ENCODE data around the gene PHIP.

PHIP gene

GRCh38 chr6:78916411-78916810 lies 161.6 kb downstream of the PHIP start:
- Histone ChIP-seq H2AFZ (ENCODE audit: low read length) (no peak overlapping the region), H3K79me2 (ENCODE audit: insufficient read depth, low read length) (no peaks in the 10 kb centered on the region), H3K4me1 (ENCODE audit: insufficient read depth, low read length, severe bottlenecking) (no peaks in the 10 kb centered on the region), H3K36me3 (ENCODE audit: insufficient read depth, low read length) (no peaks in the 10 kb centered on the region), H3K27ac (ENCODE audit: low read depth, low read length, poor library complexity, severe bottlenecking) (no peak overlapping the region), H3K9ac (ENCODE audit: low read length) (no peak overlapping the region), H3F3A (ENCODE audit: insufficient read depth, low read length) (no peaks in the 10 kb centered on the region), H3K9me2 (ENCODE audit: low read depth, low read length) (no peaks in the 10 kb centered on the region), H3K4me3 (ENCODE audit: low read depth, low read length, poor library complexity, severe bottlenecking) (no peak overlapping the region), H3K9me3 (ENCODE audit: low read length) (0 out of 2 replicates have a peak, but pooled peaks cover 2% of the 10 kb centered on the region), H3K4me2 (ENCODE audit: low read length) (no peak overlapping the region), H3K27me3 (ENCODE audit: insufficient read depth, low read length) (no peaks in the 10 kb centered on the region), H4K20me1 (ENCODE audit: insufficient read depth, low read length) (no peaks in the 10 kb centered on the region)
- TF ChIP-seq EZH2 (IDR thresholded peaks at IDR 0.05; ENCODE audit: borderline replicate concordance, low read length) (no peak), CTCF (IDR thresholded peaks at IDR 0.05; ENCODE audit: low read length) (no peak)

- Histone ChIP-seq H3K79me2 (ENCODE audit: insufficient read depth, low read length) (no peaks in the 10 kb centered on the region), H3F3A (ENCODE audit: insufficient read depth, low read length) (no peaks in the 10 kb centered on the region), H4K20me1 (ENCODE audit: insufficient read depth, low read length) (no peaks in the 10 kb centered on the region), H3K27me3 (ENCODE audit: insufficient read depth, low read length) (no peaks in the 10 kb centered on the region), H3K4me1 (ENCODE audit: insufficient read depth, low read length, severe bottlenecking) (peaks cover 6% of the 10 kb centered on the region), H2AFZ (ENCODE audit: low read length) (no peak overlapping the region), H3K9me3 (ENCODE audit: low read length) (no peaks in the 10 kb centered on the region), H3K36me3 (ENCODE audit: insufficient read depth, low read length) (no peaks in the 10 kb centered on the region), H3K9me2 (ENCODE audit: low read depth, low read length) (no peaks in the 10 kb centered on the region), H3K9ac (ENCODE audit: low read length) (no peak overlapping the region), H3K4me2 (ENCODE audit: low read length) (no peak overlapping the region), H3K4me3 (ENCODE audit: low read depth, low read length, poor library complexity, severe bottlenecking) (no peak overlapping the region), H3K27ac (ENCODE audit: low read depth, low read length, poor library complexity, severe bottlenecking) (no peak overlapping the region)
- TF ChIP-seq EZH2 (IDR thresholded peaks at IDR 0.05; ENCODE audit: borderline replicate concordance, low read length) (no peak), CTCF (IDR thresholded peaks at IDR 0.05; ENCODE audit: low read length) (no peak)
Observed at GRCh38 chr6:78911218-78911940, 166.7 kb downstream of the PHIP start.

- no peaks in the 10 kb centered on the region for H3K9me3 ChIP-seq (ENCODE audit: low read length)
- no peaks in the 10 kb centered on the region for H3F3A ChIP-seq (ENCODE audit: insufficient read depth, low read length)
- no peak overlapping the region for H3K27ac ChIP-seq (ENCODE audit: low read depth, low read length, poor library complexity, severe bottlenecking)
- no peaks in the 10 kb centered on the region for H3K27me3 ChIP-seq (ENCODE audit: insufficient read depth, low read length)
- no peaks in the 10 kb centered on the region for H3K36me3 ChIP-seq (ENCODE audit: insufficient read depth, low read length)
- H4K20me1 ChIP-seq (ENCODE audit: insufficient read depth, low read length): no peaks in the 10 kb centered on the region
- no peak for TF ChIP-seq CTCF (IDR thresholded peaks at IDR 0.05; ENCODE audit: low read length)
- TF ChIP-seq EZH2 (IDR thresholded peaks at IDR 0.05; ENCODE audit: borderline replicate concordance, low read length): no peak
- peaks cover 6% of the 10 kb centered on the region for H3K4me1 ChIP-seq (ENCODE audit: insufficient read depth, low read length, severe bottlenecking)
- H3K79me2 ChIP-seq (ENCODE audit: insufficient read depth, low read length): no peaks in the 10 kb centered on the region
- H3K4me2 ChIP-seq (ENCODE audit: low read length): no peak overlapping the region; the same call in 1 of the 2 replicates
- no peak overlapping the region for H3K9ac ChIP-seq (ENCODE audit: low read length)
- no peak overlapping the region for H2AFZ ChIP-seq (ENCODE audit: low read length)
- no peaks in the 10 kb centered on the region for H3K9me2 ChIP-seq (ENCODE audit: low read depth, low read length)
- H3K4me3 ChIP-seq (ENCODE audit: low read depth, low read length, poor library complexity, severe bottlenecking): peak overlapping the region; percentile 29
Observed at GRCh38 chr6:78910591-78911171, 167.4 kb downstream of the PHIP start.
